GM19463 (cell line): ENCODE measurements around the gene GNG14.
"Not testable (repeated sequence)": the region's sequence is repeated elsewhere in the genome, so short reads cannot be mapped to it uniquely, and the experiment has no call there.

ENCODE experiments used
- ATAC-seq: cut with Tn5 transposase; IDR thresholded peaks from one replicate; pipeline ENCODE4 v1.9.1; 2021; ENCODE audit warnings: mild to moderate bottlenecking, moderate library complexity; ENCODE audit not compliant: unreplicated experiment

The GNG14 gene

GRCh38 chr19:12695096-12695495 lies 7.3 kb downstream of the GNG14 start:
- no peak for ATAC-seq

- no peak for ATAC-seq
Observed at GRCh38 chr19:12695514-12695913, 7.7 kb downstream of the GNG14 start.

- no peak for ATAC-seq
Observed at GRCh38 chr19:12695997-12696365, 8.2 kb downstream of the GNG14 start.

- no peak for ATAC-seq
Observed at GRCh38 chr19:12696366-12697335, 8.9 kb downstream of the GNG14 start, which contains the start of gene FBXW9. Gene FBXW9, minus strand, starts transcription at chr19:12696631. Its CDS starts 50 bp downstream, at chr19:12696581.

- not testable (repeated sequence) for ATAC-seq
Observed at GRCh38 chr19:12697425-12697824, 9.6 kb downstream of the GNG14 start.

- ATAC-seq = no peak
Observed at GRCh38 chr19:12698138-12698537, 10.3 kb downstream of the GNG14 start.

- ATAC-seq = no peak
Observed at GRCh38 chr19:12701596-12702282, 13.9 kb downstream of the GNG14 start.

GRCh38 chr19:12703046-12703445 lies 15.2 kb downstream of the GNG14 start:
- no peak for ATAC-seq

GRCh38 chr19:12705169-12705568 lies 17.4 kb downstream of the GNG14 start:
- no peak for ATAC-seq

- no peak for ATAC-seq
Observed at GRCh38 chr19:12705654-12706331, 18.0 kb downstream of the GNG14 start.

- no peak for ATAC-seq
Observed at GRCh38 chr19:12706332-12706718, 18.5 kb downstream of the GNG14 start.

- ATAC-seq = no peak
Observed at GRCh38 chr19:12708641-12709040, 20.8 kb downstream of the GNG14 start.

- no peak for ATAC-seq
Observed at GRCh38 chr19:12711187-12711586, 23.4 kb downstream of the GNG14 start.

- ATAC-seq = not testable (repeated sequence)
Observed at GRCh38 chr19:12712077-12712476, 24.3 kb downstream of the GNG14 start.

GRCh38 chr19:12713304-12713703 lies 25.5 kb downstream of the GNG14 start:
- not testable (repeated sequence) for ATAC-seq

GRCh38 chr19:12715102-12715501 lies 27.3 kb downstream of the GNG14 start:
- ATAC-seq = no peak

GRCh38 chr19:12715929-12716328 lies 28.1 kb downstream of the GNG14 start:
- ATAC-seq = no peak

- no peak for ATAC-seq
Observed at GRCh38 chr19:12720296-12720695, 32.5 kb downstream of the GNG14 start.

GRCh38 chr19:12720851-12721655 lies 33.3 kb downstream of the GNG14 start:
- ATAC-seq = no peak
